HepG2 (cell line): ENCODE data around the gene TMC2. TPM values are rescaled to one million over a fixed set of nuclear protein-coding genes. Genes with fewer than 3 reads are reported as not detected.

ENCODE experiments used
- MTF2 ChIP-seq: sonication (generic); formaldehyde crosslinking; IDR thresholded peaks from 2 replicates; pipeline ENCODE4 v1.5.0; 2020; ENCODE audit warnings: missing genetic modification reagents, borderline replicate concordance
- MXI1 ChIP-seq: IDR thresholded peaks from 3 replicates; pipeline ENCODE4 v1.6.1; 2012; ENCODE audit warnings: low read depth, low read length, inconsistent platforms, borderline replicate concordance
- MYC ChIP-seq: sonication (generic); formaldehyde crosslinking; IDR thresholded peaks from 2 replicates; pipeline ENCODE4 v1.9.0; 2021; ENCODE audit warnings: missing genetic modification reagents, borderline replicate concordance
- NFATC3 ChIP-seq: sonication (generic); formaldehyde crosslinking; IDR thresholded peaks from 2 replicates; pipeline ENCODE4 v1.5.1; 2020; ENCODE audit warnings: mild to moderate bottlenecking, missing genetic modification reagents
- RAD21 ChIP-seq: fragments of 450-650 bp; formaldehyde crosslinking; IDR thresholded peaks from 2 replicates; pipeline ENCODE4 v1.5.0; 2020; ENCODE audit warnings: mild to moderate bottlenecking
- SCMH1 ChIP-seq: sonication (generic); formaldehyde crosslinking; IDR thresholded peaks from 2 replicates; pipeline ENCODE4 v1.9.0; 2021; ENCODE audit warnings: missing genetic modification reagents, mild to moderate bottlenecking, borderline replicate concordance
- SP2 ChIP-seq: sonication (generic); formaldehyde crosslinking; IDR thresholded peaks from 2 replicates; pipeline ENCODE4 v1.5.1; 2020; ENCODE audit warnings: mild to moderate bottlenecking, missing genetic modification reagents
- TGIF2 ChIP-seq: IDR thresholded peaks from 2 replicates; pipeline ENCODE4 v1.6.1; 2016; ENCODE audit warnings: control low read depth, missing compliant biosample characterization
- ZBTB42 ChIP-seq: sonication (generic); formaldehyde crosslinking; IDR thresholded peaks from 2 replicates; pipeline ENCODE4 v1.5.0; 2020; ENCODE audit warnings: mild to moderate bottlenecking, missing genetic modification reagents
- ZFAT ChIP-seq: sonication (generic); formaldehyde crosslinking; conservative IDR thresholded peaks from 2 replicates; pipeline ENCODE4 v1.8.1; 2023; ENCODE audit warnings: missing genetic modification reagents, inconsistent platforms
- ZNF251 ChIP-seq: sonication (generic); formaldehyde crosslinking; IDR thresholded peaks from 2 replicates; pipeline ENCODE4 v1.9.0; 2021; ENCODE audit warnings: mild to moderate bottlenecking, missing genetic modification reagents
- ZNF879 ChIP-seq: sonication (generic); formaldehyde crosslinking; IDR thresholded peaks from 2 replicates; pipeline ENCODE4 v1.8.1; 2023; ENCODE audit warnings: missing genetic modification reagents
- ZZZ3 ChIP-seq: sonication (generic); formaldehyde crosslinking; IDR thresholded peaks from 2 replicates; pipeline ENCODE4 v1.4.0; 2020; ENCODE audit warnings: missing genetic modification reagents, mild to moderate bottlenecking, borderline replicate concordance
- polyA plus RNA-seq, 8 experiments: library from polyadenylated mRNA; depleted of rRNA in 3 of 8; stranded (reverse) in 7 of 8; unstranded in 1 of 8; fragments of >200 nt; fragmentation: Illumina TruSeq in 4 of 8; extraction: Trizol in 4 of 8; gene quantifications; 2 replicates each; pipeline versions ENCODE4 v1.2.1 to v1.2.3, GENCODE V29; 2011 to 2016; ENCODE audit warnings: low read depth in 4 of 8, missing spikeins in 1 of 8, mixed read lengths in 1 of 8; ENCODE audit not compliant: insufficient read depth in 1 of 8
- total RNA-seq, 5 experiments: library from RNA; depleted of rRNA; stranded (reverse); fragments of >200 nt; fragmentation: Illumina TruSeq; extraction: Trizol; gene quantifications; 2 replicates each; pipeline ENCODE4 v1.2.3, GENCODE V29; 2016; ENCODE audit warnings: low read depth in 1 of 5
- TF ChIP-seq, protein P1 (sequence below): sonication (generic); formaldehyde crosslinking; IDR thresholded peaks from 2 replicates; pipeline ENCODE4 v1.5.0; 2020; ENCODE audit warnings: mild to moderate bottlenecking, missing genetic modification reagents
- TF ChIP-seq, protein P2 (sequence below): sonication (generic); formaldehyde crosslinking; IDR thresholded peaks from 2 replicates; pipeline ENCODE4 v1.4.0; 2020; ENCODE audit warnings: missing genetic modification reagents, mild to moderate bottlenecking, borderline replicate concordance
- TF ChIP-seq, protein P3 (sequence below): sonication (generic); formaldehyde crosslinking; IDR thresholded peaks from 2 replicates; pipeline ENCODE4 v1.4.0; 2020; ENCODE audit warnings: low read depth, mild to moderate bottlenecking, missing genetic modification reagents
- TF ChIP-seq, protein P4 (sequence below): sonication (generic); formaldehyde crosslinking; IDR thresholded peaks from 2 replicates; pipeline ENCODE4 v1.8.1; 2023; ENCODE audit warnings: mild to moderate bottlenecking, moderate library complexity, missing genetic modification reagents
- TF ChIP-seq, protein P5 (sequence below): sonication (generic); formaldehyde crosslinking; IDR thresholded peaks from 2 replicates; pipeline ENCODE4 v1.4.0; 2020; ENCODE audit warnings: missing genetic modification reagents, mild to moderate bottlenecking, borderline replicate concordance

The TMC2 gene
- total and polyA plus RNA-seq, 2 of the 13 experiments (the other 11 are each of a cell fraction or from before 2014, with no cell fraction given), result not detected

DNA sequence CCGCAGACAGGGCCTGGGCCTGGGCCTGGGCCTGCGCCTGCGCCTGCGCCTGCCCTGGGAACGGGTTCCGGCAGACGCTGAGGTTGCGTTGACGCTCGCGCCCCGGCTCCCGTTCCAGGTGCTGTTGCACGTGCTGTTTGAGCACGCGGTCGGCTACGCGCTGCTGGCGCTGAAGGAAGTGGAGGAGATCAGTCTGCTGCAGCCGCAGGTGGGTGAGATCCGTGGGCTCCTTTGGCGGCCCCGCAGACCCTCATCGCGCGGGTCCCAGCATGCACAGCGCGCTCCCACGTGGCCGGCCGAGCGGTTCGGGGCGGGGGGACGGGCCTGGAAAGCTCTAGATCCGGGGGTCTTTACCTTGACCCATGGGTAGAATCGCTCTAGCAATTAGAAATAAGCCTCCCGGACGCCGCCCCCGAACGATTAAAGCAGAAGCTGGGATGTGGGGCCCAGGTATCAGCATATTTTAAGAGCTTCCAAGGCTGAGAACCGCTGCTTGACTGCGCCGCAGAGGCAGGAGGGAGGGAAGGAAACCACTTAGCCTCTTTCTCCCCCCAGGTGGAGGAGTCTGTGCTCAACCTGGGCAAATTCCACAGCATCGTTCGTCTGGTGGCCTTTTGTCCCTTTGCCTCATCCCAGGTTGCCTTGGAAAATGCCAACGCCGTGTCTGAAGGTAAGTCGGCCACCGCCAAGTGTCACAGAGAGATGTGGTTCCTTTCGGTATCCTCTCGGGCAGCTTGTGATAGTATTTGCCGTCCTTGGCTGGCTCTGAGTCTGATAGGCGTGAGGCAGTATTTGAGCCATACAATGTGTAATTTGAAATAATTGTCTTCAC, 116.6 kb downstream of the TMC2 start (continued):
- TF ChIP-seq, protein P1, sequence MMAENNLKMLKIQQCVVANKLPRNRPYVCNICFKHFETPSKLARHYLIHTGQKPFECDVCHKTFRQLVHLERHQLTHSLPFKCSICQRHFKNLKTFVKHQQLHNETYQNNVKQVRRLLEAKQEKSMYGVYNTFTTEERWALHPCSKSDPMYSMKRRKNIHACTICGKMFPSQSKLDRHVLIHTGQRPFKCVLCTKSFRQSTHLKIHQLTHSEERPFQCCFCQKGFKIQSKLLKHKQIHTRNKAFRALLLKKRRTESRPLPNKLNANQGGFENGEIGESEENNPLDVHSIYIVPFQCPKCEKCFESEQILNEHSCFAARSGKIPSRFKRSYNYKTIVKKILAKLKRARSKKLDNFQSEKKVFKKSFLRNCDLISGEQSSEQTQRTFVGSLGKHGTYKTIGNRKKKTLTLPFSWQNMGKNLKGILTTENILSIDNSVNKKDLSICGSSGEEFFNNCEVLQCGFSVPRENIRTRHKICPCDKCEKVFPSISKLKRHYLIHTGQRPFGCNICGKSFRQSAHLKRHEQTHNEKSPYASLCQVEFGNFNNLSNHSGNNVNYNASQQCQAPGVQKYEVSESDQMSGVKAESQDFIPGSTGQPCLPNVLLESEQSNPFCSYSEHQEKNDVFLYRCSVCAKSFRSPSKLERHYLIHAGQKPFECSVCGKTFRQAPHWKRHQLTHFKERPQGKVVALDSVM (CRISPR knock-in tag), result no peak; the same call in none of the 2 replicates
- TF ChIP-seq NFATC3 (CRISPR knock-in tag) (no peak), RAD21 (CRISPR knock-in tag) (no peak; the same call in 1 of the 2 replicates), MYC (CRISPR knock-in tag) (peak; percentile 98), ZNF879 (CRISPR knock-in tag) (peak; percentile 91; the same call in 1 of the 2 replicates), ZBTB42 (no peak), SCMH1 (CRISPR knock-in tag) (no peak), MTF2 (CRISPR knock-in tag) (peak; percentile 17; the same call in 1 of the 2 replicates), ZFAT (CRISPR knock-in tag) (no peak; the same call in 1 of the 2 replicates), ZNF251 (CRISPR knock-in tag) (0 out of 2 replicates have a peak, but pooled peaks have one; percentile 87), TGIF2 (CRISPR knock-in tag) (peak; percentile 64), SP2 (no peak; the same call in none of the 2 replicates), MXI1 (peak; percentile 85), ZZZ3 (CRISPR knock-in tag) (no peak; the same call in none of the 2 replicates)
- TF ChIP-seq, protein P2, sequence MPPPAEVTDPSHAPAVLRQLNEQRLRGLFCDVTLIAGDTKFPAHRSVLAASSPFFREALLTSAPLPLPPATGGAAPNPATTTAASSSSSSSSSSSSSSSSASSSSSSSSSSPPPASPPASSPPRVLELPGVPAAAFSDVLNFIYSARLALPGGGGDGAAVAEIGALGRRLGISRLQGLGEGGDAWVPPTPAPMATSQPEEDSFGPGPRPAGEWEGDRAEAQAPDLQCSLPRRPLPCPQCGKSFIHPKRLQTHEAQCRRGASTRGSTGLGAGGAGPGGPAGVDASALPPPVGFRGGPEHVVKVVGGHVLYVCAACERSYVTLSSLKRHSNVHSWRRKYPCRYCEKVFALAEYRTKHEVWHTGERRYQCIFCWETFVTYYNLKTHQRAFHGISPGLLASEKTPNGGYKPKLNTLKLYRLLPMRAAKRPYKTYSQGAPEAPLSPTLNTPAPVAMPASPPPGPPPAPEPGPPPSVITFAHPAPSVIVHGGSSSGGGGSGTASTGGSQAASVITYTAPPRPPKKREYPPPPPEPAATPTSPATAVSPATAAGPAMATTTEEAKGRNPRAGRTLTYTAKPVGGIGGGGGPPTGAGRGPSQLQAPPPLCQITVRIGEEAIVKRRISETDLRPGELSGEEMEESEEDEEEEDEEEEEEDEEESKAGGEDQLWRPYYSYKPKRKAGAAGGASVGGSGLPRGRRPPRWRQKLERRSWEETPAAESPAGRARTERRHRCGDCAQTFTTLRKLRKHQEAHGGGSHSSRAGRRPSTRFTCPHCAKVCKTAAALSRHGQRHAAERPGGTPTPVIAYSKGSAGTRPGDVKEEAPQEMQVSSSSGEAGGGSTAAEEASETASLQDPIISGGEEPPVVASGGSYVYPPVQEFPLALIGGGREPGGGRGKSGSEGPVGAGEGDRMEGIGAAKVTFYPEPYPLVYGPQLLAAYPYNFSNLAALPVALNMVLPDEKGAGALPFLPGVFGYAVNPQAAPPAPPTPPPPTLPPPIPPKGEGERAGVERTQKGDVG (CRISPR knock-in tag), result no peak
- TF ChIP-seq, protein P3, sequence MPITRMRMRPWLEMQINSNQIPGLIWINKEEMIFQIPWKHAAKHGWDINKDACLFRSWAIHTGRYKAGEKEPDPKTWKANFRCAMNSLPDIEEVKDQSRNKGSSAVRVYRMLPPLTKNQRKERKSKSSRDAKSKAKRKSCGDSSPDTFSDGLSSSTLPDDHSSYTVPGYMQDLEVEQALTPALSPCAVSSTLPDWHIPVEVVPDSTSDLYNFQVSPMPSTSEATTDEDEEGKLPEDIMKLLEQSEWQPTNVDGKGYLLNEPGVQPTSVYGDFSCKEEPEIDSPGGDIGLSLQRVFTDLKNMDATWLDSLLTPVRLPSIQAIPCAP (CRISPR knock-in tag), result no peak
- TF ChIP-seq, protein P4, sequence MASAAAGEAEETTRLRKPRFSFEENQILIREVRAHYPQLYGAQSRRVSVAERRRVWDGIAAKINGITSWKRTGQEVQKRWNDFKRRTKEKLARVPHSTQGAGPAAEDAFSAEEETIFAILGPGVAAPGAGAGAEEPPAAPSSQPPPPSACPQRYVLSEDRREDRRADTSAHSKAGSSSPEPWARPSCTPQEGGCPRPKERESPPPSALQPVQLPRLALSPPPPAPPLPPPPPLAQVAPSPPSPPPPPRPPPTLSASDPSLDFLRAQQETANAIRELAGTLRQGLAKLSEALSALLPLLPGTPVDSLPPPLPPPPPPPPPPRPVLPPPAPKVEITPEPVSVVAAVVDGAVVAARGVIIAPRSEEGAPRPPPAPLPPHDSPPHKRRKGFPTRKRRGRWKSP (CRISPR knock-in tag), result peak; percentile 90
- TF ChIP-seq, protein P5, sequence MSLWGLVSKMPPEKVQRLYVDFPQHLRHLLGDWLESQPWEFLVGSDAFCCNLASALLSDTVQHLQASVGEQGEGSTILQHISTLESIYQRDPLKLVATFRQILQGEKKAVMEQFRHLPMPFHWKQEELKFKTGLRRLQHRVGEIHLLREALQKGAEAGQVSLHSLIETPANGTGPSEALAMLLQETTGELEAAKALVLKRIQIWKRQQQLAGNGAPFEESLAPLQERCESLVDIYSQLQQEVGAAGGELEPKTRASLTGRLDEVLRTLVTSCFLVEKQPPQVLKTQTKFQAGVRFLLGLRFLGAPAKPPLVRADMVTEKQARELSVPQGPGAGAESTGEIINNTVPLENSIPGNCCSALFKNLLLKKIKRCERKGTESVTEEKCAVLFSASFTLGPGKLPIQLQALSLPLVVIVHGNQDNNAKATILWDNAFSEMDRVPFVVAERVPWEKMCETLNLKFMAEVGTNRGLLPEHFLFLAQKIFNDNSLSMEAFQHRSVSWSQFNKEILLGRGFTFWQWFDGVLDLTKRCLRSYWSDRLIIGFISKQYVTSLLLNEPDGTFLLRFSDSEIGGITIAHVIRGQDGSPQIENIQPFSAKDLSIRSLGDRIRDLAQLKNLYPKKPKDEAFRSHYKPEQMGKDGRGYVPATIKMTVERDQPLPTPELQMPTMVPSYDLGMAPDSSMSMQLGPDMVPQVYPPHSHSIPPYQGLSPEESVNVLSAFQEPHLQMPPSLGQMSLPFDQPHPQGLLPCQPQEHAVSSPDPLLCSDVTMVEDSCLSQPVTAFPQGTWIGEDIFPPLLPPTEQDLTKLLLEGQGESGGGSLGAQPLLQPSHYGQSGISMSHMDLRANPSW, result no peak
